Measurements from ENCODE around the gene CNKSR1.
"Not testable (repeated sequence)": the region's sequence is repeated elsewhere in the genome, so short reads cannot be mapped to it uniquely, and the experiment has no call there.

Gene CNKSR1

DNA sequence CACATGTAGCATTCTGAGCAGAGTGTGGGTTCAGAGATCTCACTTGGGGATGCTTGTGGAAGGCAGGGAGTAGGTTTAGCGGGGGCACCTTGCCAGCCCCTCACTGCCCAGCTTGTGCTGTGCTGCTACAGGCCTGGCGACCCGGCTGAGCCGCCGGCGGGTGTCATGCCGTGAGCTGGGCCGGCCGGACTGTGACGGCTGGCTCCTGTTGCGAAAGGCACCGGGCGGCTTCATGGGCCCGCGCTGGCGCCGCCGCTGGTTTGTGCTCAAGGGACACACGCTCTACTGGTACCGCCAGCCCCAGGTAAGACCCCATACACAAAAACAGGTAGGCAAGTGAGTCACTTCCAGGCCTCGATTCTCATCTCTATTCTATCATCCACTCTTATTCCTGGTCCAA, 7.6 kb downstream of the CNKSR1 start:
- no peak for DNase-seq

DNA sequence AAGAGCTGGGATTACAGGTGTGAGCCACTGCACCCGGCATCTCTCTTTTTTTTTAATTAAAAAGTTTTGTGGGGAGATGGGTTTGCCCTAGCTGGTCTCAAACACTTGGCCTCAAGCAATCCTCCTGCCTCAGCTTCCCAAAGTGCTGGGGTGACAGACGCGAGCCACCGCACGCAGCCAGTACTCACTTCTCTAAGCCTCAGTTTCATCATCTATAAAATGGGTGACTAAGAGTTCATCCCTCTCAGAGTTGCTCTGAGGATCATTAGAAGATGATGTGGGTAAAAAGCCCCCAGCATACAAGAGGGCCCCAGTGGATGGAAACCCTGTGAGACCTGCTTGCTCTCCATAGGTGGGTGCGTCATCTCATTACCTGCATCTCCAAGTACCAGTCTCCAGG, 10.6 kb downstream of the CNKSR1 start:
- no peak for DNase-seq

DNA sequence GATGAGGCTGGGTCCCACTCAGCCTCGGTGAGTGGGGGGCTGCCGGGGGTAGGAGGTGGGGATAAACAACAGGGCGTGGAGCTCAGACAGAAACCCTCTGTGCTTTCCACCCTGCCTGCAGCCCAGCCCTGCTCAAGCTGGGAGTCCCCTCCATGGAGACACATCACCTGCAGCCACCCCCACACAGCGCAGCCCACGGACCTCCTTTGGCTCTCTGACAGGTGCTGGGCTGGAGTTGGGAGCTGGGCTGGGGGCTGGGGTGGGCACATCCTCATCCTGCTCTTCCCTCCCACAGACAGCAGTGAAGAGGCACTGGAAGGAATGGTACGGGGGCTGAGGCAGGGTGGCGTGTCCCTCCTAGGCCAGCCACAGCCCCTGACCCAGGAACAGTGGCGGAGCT, 11.2 kb downstream of the CNKSR1 start:
- DNase-seq = no peak

DNA sequence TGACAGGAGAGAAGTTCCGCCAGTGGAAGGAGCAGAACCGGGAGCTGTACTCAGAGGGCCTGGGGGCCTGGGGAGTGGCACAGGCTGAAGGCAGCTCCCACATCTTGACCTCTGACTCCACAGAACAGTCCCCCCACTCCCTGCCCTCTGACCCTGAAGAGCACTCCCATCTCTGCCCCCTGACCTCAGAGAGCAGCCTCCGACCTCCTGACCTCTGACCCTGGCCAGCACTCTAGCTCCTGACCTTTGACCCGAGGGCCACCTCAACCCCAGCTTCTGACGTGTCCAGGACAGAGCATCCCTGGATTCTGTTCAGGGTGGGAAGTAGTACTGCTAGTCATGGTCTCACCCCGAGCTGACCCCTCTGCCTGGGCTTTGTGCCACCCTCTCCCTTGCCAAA, 12.0 kb downstream of the CNKSR1 start:
- no peak for DNase-seq

DNA sequence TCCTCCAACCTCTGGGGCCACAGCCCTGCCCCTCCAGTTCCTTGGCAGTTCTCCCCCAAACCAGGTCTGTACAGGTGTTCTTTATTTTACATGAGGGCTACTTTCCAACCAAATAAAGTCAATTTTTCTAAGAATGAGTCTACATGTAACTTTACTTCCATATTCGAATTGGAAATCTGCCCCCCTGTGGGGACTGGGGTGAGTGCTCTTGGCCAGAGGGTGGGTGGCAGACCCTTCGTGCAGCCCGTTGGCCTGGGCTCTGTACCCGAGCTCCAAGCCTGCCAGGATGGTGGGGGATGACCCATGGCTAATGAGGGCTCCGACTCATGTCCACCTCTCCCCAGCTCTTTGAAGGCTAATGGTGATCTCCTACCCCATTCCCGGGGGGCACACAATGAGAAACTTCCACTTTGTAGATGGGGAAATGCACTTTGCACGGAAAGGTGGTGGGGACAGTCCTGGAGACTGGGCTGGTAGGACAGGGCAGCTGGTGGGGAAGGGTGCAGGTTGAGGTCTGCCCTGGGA, 12.5 kb downstream of the CNKSR1 start:
- no peak for DNase-seq

DNA sequence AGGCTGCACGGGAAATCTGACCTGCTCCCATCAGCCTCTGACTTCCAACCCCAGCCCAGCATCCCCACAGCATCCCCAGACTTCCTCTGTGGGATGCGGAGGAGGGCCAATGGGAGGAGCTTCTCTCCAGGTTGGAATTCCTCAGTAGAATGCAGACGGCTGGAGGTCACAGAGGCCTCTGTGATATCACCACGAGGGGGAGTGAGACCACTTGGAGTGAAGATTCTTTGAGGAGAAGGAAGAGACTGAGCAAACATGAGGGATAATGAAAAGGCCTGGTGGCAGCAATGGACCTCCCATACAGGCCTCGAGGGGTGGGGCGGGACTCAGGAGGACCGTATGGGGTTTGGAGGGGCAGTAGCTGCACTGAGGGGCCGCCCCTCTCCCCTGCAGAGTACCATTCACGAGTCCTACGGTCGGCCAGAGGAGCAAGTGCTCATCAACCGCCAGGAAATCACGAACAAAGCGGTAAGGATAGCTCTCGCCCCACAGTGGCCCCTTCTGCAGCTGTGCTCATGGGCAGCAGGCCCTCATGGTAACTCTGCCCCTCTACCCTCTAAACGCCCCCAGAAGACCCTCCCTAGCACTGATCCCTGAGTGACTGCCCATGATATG, 13.2 kb downstream of the CNKSR1 start, which contains the start of gene CATSPER4:
CATSPER4 (plus strand) TSS at position 230 of the 615 bp plus-strand sequence; CDS start at position 256, 26 bp downstream.
- no peak for DNase-seq

DNA sequence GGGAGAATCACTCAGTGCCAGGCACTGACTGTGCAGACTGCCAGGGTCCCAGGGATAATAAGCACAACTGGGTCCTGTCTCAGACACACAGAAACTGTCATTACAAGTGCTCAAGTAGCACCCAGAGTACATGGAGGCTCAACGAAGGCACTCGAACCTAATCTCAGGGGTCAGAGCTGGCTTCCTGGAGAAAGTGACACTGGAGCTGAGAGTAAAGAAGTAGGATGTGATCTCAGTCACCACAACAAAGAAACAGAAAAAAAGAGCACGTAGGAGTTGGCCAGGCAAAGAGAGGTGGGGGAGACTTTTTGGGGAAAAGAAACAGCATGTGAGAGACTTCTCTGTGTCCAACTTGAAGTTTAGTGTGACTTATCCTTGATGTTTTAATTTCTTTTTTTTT, 14.4 kb downstream of the CNKSR1 start:
- no peak for DNase-seq

DNA sequence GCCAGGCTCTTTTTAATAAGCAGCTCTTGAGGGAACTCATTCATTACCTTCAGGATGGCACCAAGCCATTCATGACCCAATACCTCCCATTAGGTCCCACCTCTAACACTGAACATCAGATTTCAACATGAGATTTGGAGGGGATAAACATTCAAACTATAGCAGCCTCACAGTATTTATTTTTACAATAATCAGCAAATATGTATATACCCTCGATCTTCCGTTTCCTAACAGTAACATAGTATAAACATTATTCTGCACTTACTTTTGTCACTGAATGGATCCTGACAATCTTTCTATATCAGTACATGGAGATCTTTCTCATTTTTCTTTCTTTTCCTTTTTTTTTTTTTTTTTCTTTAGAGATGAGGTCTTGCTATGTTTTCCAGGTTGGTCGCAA, 18.5 kb downstream of the CNKSR1 start:
- DNase-seq = no peak

DNA sequence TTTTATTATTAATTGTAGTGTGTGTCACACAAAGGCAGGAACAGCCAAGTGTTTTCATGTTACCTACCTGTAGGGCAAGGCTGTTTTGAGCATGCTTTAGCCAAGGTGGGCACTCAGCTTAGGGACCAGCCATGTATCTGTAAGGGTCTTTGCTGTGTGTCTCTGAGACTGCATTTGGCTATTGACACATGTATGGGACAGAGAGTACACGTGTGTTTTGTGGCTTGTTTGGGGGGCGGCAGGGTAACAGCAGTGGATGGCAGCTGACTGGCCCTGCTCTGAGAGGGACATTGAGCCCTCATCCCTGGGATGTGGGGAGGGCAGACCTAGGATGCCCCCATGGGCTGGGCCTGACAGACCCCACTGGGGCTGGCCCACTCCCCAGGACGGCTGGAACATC, 20.0 kb downstream of the CNKSR1 start:
- no peak for DNase-seq

DNA sequence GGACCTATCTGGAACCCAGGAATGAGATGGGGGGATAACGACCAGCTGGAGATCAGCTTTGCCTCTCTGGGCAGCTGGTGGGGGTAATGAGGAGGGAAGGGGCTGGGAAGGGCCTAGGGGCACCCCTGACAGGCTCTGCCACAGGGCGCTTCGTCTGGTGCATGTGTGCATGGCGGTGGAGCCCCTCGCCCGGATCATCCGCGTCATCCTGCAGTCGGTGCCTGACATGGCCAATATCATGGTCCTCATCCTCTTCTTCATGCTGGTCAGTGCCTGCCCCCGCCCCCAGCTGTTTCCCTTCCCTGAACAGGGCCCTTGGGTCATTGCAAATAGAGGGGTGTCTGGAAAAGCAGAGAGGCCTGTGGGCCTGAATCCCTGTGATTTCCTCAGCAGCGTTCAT, 20.5 kb downstream of the CNKSR1 start:
- DNase-seq = no peak

DNA sequence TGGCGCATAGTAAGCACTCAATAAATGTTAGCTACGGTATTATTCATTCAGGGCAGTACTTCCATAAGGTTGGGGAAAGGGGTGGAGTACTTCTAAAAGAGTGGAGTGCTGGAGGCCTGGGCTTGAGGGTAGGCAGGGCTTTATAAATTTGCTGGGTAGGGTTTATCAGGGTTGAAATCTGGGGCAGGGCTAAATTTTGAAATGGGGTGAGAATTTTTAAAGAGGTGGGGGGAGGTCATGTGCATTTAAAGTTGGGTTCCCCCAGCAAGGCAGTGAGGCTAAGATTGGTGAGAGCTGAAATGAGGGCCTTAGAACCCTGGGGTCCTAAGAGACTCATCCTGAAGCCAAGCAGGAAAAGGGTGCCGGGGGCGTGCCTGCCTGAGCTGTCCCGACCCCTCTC, 23.1 kb downstream of the CNKSR1 start:
- DNase-seq = no peak

DNA sequence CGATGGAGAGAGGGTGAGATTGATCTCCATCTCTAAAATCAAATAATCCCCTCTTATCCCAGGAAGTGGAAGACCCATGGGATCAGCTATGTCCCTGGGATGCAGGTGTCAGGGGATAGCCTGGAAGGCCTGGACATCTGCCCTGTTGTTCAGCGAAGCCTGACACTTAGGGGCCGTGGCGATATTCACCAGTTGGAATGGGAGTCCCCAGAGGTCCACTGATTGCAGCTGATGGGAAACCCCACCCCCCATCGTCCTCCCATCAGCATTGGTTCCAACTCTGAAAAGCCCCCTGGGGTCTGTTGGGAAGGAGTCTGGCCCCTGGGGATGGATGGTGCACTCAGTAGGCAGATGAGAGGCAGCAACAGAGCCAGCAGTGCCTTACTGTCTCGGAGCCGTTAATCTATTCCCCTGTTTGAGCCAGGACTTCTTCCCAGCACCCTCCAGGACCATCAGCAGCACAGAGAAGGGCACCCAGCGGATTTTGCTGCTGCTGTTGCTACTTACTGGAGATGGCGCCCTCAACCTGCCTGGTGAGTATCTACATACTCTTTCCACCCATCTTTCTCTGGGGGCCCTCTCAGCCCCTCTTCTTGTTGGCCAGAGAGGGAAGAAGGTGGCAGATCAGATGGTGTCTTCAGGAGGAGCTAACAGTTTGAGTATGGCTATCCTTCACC, 26.5 kb downstream of the CNKSR1 start:
- DNase-seq = no peak

DNA sequence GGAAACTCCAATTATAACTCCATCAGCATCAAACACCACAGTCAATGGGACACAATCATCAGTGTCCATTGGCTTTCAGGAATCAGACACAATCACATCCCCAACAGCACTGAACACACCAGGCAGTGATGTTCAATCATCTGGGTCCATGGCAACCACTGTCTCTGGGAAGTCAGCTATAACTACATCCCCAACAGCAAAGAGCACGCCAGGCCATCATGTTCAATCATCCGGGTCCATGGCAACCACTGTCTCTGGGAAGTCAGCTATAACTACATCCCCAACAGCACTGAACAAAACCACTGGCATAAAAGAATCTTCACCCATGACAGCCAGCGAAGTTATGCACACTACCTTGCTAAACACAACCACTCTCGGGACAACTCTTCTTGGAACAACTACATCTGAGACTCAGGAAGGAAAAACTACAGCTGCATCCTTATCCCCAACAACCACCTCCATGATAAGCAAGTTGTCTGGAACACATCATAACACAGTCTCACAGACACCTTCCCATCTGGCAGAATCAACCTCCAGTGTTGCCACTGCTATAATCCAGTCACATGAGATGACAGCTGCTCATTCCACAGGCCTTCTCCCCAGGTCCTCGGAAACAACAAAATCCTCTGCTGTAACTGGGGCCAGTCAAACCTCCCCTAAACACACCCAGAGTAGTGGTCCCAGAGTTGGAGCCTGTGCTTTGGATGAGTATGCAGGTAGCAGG, 33.0 kb downstream of the CNKSR1 start:
- no peak for DNase-seq

DNA sequence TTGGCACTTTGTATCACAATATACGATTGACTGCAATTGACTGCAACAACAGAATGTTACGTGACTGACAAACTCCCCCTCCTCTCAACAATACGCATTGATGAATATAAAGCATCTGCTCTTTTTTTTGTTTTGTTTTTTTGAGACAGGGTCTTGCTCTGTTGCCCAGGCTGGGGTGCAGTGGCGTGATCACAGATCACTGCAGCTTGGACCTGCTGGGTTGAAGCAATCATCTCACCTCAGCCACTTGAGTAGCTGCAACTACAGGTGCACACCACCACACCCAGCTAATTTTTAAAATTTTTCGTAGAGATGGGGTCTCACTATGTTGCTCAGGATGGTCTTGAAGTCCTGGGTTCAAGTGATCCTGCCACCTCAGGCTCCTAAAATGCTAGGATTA, 35.4 kb downstream of the CNKSR1 start:
- no peak for DNase-seq

DNA sequence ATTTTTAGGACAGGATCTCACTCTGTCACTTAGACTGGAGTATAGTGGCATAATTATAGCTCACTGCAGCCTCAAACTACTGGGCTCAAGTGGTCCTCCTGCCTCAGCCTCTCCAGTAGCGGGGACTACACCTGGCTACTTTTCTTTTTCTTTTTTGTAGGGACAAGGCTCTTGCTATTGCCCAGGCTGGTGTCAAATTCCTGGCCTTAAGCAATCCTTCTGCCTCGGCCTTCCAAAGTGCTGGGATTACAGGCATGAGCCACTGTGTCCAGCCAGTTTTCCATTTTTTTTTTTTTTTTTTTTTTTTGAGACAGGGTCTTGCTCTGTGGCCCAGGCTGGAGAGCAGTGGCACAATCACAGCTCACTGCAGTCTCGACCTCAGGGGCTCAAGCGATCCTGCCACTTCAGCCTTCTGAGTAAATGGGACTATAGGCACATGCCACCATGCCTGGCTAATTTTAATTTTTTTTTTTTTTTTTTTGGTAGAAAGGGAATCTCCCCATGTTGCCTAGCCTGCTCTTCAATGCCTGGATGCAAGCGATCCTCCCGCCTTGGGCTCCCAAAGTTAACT, 36.1 kb downstream of the CNKSR1 start:
- no peak for DNase-seq

DNA sequence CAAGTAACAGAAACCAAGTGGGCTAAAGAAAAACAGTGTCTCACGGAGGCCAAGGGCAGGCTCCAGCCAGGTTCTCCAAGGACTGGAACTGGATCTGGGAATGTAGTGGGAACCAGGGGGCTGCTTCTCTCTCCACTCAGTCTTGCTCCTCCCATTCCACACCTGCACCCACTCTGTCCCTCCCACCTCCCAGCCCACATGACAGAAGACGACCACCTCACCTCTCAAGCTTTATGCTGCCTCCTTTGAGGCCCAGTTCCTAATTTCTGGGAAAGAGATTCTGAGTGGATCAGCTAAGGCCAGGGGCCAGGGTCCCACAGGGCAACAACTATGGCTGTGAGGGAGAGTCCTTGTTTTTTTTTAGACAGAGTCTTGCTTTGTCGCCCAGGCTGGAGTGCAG, 38.0 kb downstream of the CNKSR1 start:
- no peak for DNase-seq

DNA sequence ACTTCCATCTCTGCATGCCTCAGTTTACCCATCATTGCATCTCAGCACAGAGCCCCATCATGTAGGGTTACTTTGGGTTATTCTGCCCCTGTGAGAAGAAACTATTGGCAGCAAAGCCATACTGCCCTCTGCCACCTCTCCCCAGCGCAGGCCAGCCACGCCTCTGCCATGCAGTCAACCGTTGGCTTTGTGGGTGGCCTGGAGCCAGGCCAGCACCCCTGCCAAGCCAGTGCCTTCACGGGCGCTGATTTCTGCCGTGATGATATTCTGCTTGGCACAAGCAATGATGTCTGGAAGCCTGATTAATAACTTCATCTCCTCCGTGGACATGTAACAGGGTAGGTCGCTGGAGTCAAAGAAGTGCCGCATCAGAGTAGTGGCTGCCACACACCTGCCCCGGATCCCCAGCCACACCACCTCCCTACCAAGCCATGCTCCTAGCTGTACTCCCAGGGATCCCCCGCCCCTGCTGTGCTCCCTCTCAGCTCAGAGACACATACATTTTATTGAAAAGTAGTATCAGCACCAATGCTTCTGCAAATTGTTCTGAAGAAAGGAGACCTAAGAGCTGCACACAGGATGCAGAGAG, 41.7 kb downstream of the CNKSR1 start:
- DNase-seq = no peak

DNA sequence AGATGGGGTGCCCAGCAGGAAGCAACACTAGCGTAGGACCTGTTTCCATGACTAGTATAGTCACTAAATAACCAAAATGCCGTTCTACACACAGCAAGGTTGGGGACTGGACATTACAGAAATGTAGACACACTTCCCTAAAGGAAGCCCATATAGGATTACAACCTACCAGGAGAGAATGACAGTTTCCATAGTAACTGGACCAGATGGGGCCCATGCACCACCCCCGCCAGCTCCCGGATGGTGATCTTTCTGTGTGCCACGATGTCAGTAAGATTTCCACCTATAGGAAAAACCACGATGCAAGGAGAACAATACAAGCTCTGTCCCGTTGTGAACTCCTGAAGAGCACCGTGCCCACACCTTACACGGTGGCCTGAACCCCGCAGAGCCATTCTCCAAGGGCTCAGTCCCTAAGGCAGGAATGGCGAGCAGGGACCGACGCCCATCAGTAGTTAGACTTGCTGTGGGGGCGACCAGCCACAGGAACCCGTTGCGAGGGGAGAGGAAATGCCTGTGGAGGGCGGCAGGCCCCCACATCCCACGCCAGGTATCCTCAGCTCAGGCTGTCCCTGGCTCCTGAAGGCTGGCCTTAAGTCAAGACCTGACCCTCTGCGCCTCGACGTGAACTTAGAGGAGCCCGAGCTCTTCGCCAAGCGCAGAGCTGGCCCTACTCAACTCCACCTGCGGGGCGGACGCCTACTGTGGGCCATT, 43.1 kb downstream of the CNKSR1 start:
- DNase-seq = no peak

DNA sequence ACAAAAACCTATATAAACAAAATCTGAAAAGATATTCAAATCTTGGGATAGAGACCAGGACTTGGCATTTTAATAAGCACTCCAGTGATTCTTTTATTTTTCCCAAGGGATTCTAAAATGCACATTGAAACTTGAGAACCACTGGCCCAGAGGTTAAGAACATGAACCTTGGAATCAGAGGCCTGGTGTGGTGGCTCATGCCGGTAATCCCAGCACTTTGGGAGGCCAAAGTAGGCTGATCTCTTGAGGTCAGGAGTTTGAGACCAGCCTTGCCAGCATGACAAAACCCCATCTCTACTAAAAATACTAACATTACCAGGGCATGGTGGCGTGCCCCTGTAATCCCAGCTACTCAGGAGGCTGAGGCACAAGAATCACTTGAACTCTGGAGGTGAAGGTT, 43.8 kb downstream of the CNKSR1 start:
- DNase-seq = no peak

DNA sequence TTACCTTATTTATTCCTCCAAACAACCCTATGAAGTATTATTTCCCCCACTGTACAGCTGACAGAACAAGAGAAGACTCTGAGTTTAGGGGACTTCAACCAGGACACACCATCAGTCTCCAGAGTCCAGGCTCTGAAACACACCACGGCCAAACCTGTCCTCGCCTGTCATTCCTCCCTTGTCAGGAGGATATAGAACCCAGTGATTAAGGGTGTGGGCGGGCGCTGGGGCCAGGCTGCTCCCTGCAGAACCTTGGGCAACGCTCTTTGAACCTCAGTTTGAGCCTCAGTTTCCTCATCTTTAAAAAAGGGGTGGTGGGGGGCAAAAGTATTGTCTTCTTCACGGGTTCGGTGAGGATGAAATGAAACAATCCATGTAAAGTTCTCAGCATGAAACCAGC, 47.3 kb downstream of the CNKSR1 start:
- DNase-seq = no peak

DNA sequence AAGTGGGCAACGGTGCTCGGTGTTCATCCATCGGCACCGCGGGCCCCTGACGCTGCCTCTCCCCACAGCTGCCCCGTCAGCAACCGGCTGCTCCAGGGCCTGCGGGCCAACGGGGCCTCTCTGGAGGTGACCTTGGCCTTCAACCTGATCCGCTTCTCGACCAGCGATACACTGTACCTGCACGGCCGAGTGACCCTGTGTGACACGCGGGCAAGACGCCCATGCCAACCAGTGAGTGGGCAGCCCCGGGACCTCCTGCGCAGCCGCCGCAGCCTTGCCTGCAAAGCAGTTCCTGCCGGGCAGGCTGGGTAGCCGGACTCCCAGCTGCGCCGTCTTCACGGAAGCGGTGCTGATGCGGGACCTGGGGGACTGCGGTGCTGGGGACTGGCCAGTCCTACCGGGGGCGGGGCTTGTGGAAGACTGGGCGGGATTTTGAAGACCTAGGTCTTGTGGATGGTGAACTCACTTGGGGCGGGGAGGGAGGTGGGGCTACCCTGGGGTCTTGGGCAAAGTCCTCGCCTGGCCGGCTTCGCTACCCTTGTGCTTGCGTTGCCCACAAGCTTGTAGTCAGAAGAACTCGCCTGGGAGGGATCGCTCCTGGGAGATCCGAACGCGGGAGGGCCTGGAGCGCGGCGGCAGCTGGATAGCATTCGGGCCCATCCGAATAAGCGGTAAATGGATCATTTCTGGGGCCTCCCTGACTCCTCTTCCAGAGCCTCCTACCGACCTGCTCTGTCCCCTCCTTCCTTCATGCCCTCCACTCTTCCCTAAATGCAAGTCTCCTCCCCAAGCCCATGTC, 47.9 kb downstream of the CNKSR1 start:
- peak; percentile 11 for DNase-seq

DNA sequence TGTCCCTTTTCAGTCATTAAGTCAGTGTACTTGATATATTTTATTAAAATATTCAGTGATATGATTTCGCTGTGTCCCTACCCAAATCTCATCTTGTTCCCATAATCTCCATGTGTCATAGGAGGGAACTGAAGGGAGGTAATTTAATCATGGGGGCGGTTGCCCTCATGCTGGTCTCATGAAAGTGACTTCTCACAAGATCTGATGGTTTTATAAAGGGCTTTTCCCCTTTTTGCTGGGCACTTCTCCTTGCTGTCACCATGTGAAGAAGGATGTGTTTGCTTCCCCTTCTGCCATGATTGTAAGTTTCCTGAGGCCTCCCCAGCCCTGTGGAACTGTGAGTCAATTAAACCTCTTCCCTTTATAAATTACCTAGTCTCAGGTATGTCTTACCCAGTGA, 53.4 kb downstream of the CNKSR1 start:
- not testable (repeated sequence) for DNase-seq

Data from activated effector memory CD4-positive, alpha-beta T cell treated with Interleukin-2 at 50 U/mL for 16 hours (primary cell).